Endothelial cell of umbilical vein (primary cell): ENCODE measurements around the gene RNASEH1. TPM values are rescaled to one million over a fixed set of nuclear protein-coding genes. Genes with fewer than 3 reads are reported as not detected.

Source experiments
- BruUV-seq: library from RNA; stranded (reverse); fragments of 400-500 nt; replicated peaks from 2 replicates; lab custom pipeline; 2021; lab: Mats Ljungman, UMichigan
- CTCF ChIA-PET: fragments of 300-600, 350-600 bp; sonication (Branson Sonifier 250); formaldehyde crosslinking; loops from one replicate; lab custom pipeline; 2021; ENCODE audit warnings: antibody characterized with exemption, inconsistent platforms; lab: Charles Lee
- POLR2A ChIA-PET: fragments of 300-600, 350-600 bp; sonication (Branson Sonifier 250); formaldehyde crosslinking; loops from one replicate; lab custom pipeline; 2021; ENCODE audit warnings: antibody characterized with exemption, inconsistent platforms; lab: Charles Lee
- DNase-seq: peaks from one replicate; pipeline ENCODE4 v3.0.0-alpha.2; 2011; ENCODE audit warnings: low read depth, low spot score
- FAIRE-seq: peaks from 2 replicates; lab custom pipeline; 2011; peaks lifted over from hg19 to GRCh38; lab: Jason Lieb, UNC
- H2AFZ ChIP-seq: 2 replicates; pipeline ENCODE4 v1.6.0; 2012; ENCODE audit warnings: low read depth, low read length, control low read depth, inconsistent platforms
- H3K27ac ChIP-seq: 2 replicates; pipeline ENCODE4 v1.5.1; 2011; ENCODE audit warnings: low read depth, mild to moderate bottlenecking, control low read depth, low read length, moderate library complexity; ENCODE audit not compliant: insufficient read depth
- H3K27me3 ChIP-seq, 2 experiments: 2 replicates each; pipeline versions ENCODE4 v1.6.0 to v1.6.1; 2011; ENCODE audit warnings: low read length in 2 of 2, mixed read lengths in 1 of 2; ENCODE audit not compliant: control insufficient read depth in 2 of 2, insufficient read depth in 2 of 2
- H3K36me3 ChIP-seq, 2 experiments: 2 replicates in 1 of 2; 3 replicates in 1 of 2; pipeline ENCODE4 v1.5.1; 2011; ENCODE audit warnings: low read length in 2 of 2, mild to moderate bottlenecking in 1 of 2, moderate library complexity in 1 of 2; ENCODE audit not compliant: control insufficient read depth in 2 of 2, insufficient read depth in 2 of 2; ENCODE audit errors: extremely low read depth in 1 of 2
- H3K4me1 ChIP-seq: 3 replicates; pipeline ENCODE4 v1.5.1; 2011; ENCODE audit warnings: mild to moderate bottlenecking, low read length; ENCODE audit not compliant: control insufficient read depth, insufficient read depth; ENCODE audit errors: extremely low read depth
- H3K4me2 ChIP-seq: 2 replicates; pipeline ENCODE4 v1.6.1; 2011; ENCODE audit warnings: low read length, control low read depth, mixed read lengths; ENCODE audit not compliant: insufficient read depth
- H3K4me3 ChIP-seq, 3 experiments: fragments of 200-600 bp in 1 of 3; sonication (generic), shearing (Covaris generic) in 1 of 3; replicated peaks in 1 of 3; 2 replicates each; pipeline ENCODE4 v1.5.1; 2011 to 2016; ENCODE audit warnings: control low read depth in 3 of 3, low read length in 3 of 3, mild to moderate bottlenecking in 2 of 3, inconsistent platforms in 1 of 3, low read depth in 1 of 3, moderate library complexity in 1 of 3; ENCODE audit not compliant: insufficient read depth in 1 of 3
- H3K79me2 ChIP-seq: 2 replicates; pipeline ENCODE4 v1.6.0; 2012; ENCODE audit warnings: low read length, inconsistent platforms; ENCODE audit not compliant: control insufficient read depth, insufficient read depth
- H3K9ac ChIP-seq: replicated peaks from 2 replicates; pipeline ENCODE3; 2011; ENCODE audit warnings: low read length, control low read depth; ENCODE audit not compliant: insufficient read depth; ENCODE audit errors: extremely low read depth
- H3K9me1 ChIP-seq: replicated peaks from 3 replicates; pipeline ENCODE4 v1.6.0; 2011; ENCODE audit warnings: mild to moderate bottlenecking, low read length; ENCODE audit not compliant: control insufficient read depth, insufficient read depth; ENCODE audit errors: extremely low read depth
- H3K9me3 ChIP-seq: replicated peaks from 2 replicates; pipeline ENCODE4 v1.5.1; 2012; ENCODE audit warnings: low read length, inconsistent platforms; ENCODE audit not compliant: control insufficient read depth, insufficient read depth
- H4K20me1 ChIP-seq: replicated peaks from 2 replicates; pipeline ENCODE3; 2011; ENCODE audit warnings: mild to moderate bottlenecking, low read length; ENCODE audit not compliant: control insufficient read depth, insufficient read depth; ENCODE audit errors: extremely low read depth
- EZH2 ChIP-seq: IDR thresholded peaks from 2 replicates; pipeline ENCODE4 v1.6.1; 2012; ENCODE audit warnings: borderline replicate concordance, low read depth, mild to moderate bottlenecking, moderate library complexity, low read length, inconsistent platforms; ENCODE audit not compliant: severe bottlenecking
- FOS ChIP-seq: IDR thresholded peaks from 2 replicates; pipeline ENCODE4 v1.6.1; 2011; ENCODE audit warnings: mild to moderate bottlenecking, low read length, moderate library complexity, borderline replicate concordance; ENCODE audit not compliant: insufficient read depth
- GATA2 ChIP-seq: IDR thresholded peaks from 2 replicates; pipeline ENCODE4 v1.7.0; 2011; ENCODE audit warnings: low read depth, mild to moderate bottlenecking, moderate library complexity, mixed read lengths, low read length; ENCODE audit not compliant: insufficient read length, insufficient read depth
- JUN ChIP-seq: IDR thresholded peaks from 2 replicates; pipeline ENCODE4 v1.6.1; 2011; ENCODE audit warnings: borderline replicate concordance, low read depth; ENCODE audit not compliant: insufficient read length, insufficient read depth
- MAX ChIP-seq: IDR thresholded peaks from 2 replicates; pipeline ENCODE4 v1.6.1; 2011; ENCODE audit not compliant: insufficient read depth, insufficient read length
- MYC ChIP-seq: IDR thresholded peaks from one replicate; pipeline ENCODE4 v1.6.1; 2011; ENCODE audit warnings: mild to moderate bottlenecking, low read depth, low read length
- POLR2A ChIP-seq: IDR thresholded peaks from 2 replicates; pipeline ENCODE4 v1.6.1; 2012; ENCODE audit warnings: low read depth, mild to moderate bottlenecking, control low read depth, low read length
- POLR2AphosphoS5 ChIP-seq: IDR thresholded peaks from 2 replicates; pipeline ENCODE4 v1.6.1; 2012; ENCODE audit warnings: low read depth, mild to moderate bottlenecking, control low read depth, low read length, moderate library complexity; ENCODE audit not compliant: insufficient read depth
- dilution Hi-C: fragments of 300-500 bp; cut with MboI; formaldehyde crosslinking; loops from one replicate; pipeline ENCODE4 v1.15.0; 2019; ENCODE audit warnings: low sequenced_read_pairs; ENCODE audit not compliant: extremely low pct_ligation_motif_present
- intact Hi-C: fragments of 100-400 bp; cut with micrococcal nuclease; formaldehyde crosslinking; loops from one replicate; pipeline ENCODE4 v1.10.0; 2022
- polyA plus RNA-seq, 4 experiments: library from polyadenylated mRNA; depleted of rRNA in 3 of 4; stranded (reverse) in 3 of 4; unstranded in 1 of 4; fragments of >200 nt; gene quantifications; 2 replicates each; pipeline versions ENCODE4 v1.2.1 to v1.2.3, GENCODE V29; 2011 to 2012; ENCODE audit warnings: missing spikeins in 1 of 4
- total RNA-seq: library from RNA; stranded (reverse); gene quantifications from 2 replicates; pipeline ENCODE4 v1.2.3, GENCODE V29; 2021
- TF ChIP-seq, protein P1 (sequence below), 2 donors: IDR thresholded peaks; 1 replicate in 1 of 2; 2 replicates in 1 of 2; pipeline ENCODE4 v1.5.1; 2011; ENCODE audit warnings: low read length in 2 of 2, mild to moderate bottlenecking in 2 of 2, moderate library complexity in 2 of 2, control low read depth in 1 of 2, inconsistent platforms in 1 of 2, low read depth in 1 of 2; ENCODE audit not compliant: insufficient read depth in 1 of 2; ENCODE audit errors: extremely low read depth in 1 of 2

The RNASEH1 gene
- total and polyA plus RNA-seq, 2 donors (not counting 3 experiments of a cell fraction or from before 2014, with no cell fraction given) = 12.8 to 30.8 TPM

DNA sequence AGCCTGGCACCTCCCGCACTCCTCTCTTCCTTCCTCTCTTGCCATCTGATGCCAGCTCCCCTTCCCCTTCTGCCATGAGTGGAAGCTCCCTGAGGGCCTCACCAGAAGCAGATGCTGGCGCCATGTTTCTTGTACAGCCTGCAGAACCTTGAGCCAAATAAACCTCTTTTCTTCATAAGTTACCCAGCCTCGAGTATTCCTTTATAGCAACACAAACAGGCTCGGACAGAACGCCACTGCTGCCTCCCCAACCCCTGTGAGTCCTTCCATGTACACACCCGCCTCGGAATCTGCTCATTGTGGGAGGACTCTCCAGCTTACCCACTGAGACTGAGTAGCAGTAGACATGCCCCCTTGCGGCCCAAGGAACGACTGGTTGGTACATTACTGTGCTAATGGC, 8.7 kb upstream of the RNASEH1 start:
- H4K20me1 ChIP-seq = no peaks in the 10 kb centered on the region
- DNase-seq (no peak), FAIRE-seq (no peak)
- TF ChIP-seq FOS (no peak), EZH2 (no peak), POLR2AphosphoS5 (no peak), JUN (no peak), MAX (no peak), POLR2A (no peak), MYC (no peak), GATA2 (no peak)
- TF ChIP-seq, protein P1, sequence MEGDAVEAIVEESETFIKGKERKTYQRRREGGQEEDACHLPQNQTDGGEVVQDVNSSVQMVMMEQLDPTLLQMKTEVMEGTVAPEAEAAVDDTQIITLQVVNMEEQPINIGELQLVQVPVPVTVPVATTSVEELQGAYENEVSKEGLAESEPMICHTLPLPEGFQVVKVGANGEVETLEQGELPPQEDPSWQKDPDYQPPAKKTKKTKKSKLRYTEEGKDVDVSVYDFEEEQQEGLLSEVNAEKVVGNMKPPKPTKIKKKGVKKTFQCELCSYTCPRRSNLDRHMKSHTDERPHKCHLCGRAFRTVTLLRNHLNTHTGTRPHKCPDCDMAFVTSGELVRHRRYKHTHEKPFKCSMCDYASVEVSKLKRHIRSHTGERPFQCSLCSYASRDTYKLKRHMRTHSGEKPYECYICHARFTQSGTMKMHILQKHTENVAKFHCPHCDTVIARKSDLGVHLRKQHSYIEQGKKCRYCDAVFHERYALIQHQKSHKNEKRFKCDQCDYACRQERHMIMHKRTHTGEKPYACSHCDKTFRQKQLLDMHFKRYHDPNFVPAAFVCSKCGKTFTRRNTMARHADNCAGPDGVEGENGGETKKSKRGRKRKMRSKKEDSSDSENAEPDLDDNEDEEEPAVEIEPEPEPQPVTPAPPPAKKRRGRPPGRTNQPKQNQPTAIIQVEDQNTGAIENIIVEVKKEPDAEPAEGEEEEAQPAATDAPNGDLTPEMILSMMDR (IDR thresholded peaks at IDR 0.05; ENCODE audit: extremely low read depth in 1 of 2, insufficient read depth in 1 of 2, low read depth in 1 of 2, low read length in 2 of 2) = no peak
- H3K9me3 ChIP-seq = no peaks in the 10 kb centered on the region
- no peaks in the 10 kb centered on the region for H3K36me3 ChIP-seq
- H3K79me2 ChIP-seq = no peaks in the 10 kb centered on the region
- dilution Hi-C loops (no loop called here), intact Hi-C loops (no loop called here)
- H3K4me1 ChIP-seq = no peaks in the 10 kb centered on the region
- H3K4me3 ChIP-seq = no peak overlapping the region
- BruUV-seq = no TSS peak
- H3K9me1 ChIP-seq = no peaks in the 10 kb centered on the region
- H3K27ac ChIP-seq = no peak overlapping the region
- no peak overlapping the region for H3K9ac ChIP-seq
- ChIA-PET POLR2A (no interaction called here), CTCF (interaction anchor here (1.0 kb wide), 1 partner anchor 35 kb away, joined by 4 read pairs; no protein-coding TSS in a partner anchor)
- H3K27me3 ChIP-seq = no peaks in the 10 kb centered on the region
- H3K4me2 ChIP-seq = no peak overlapping the region
- no peak overlapping the region for H2AFZ ChIP-seq
